Retina (tissue), 1 donor: ENCODE results near the gene TLX2.

ENCODE experiments used
- DNase-seq: peaks from one replicate; pipeline ENCODE4 v3.0.0-alpha.2; 2016

Gene TLX2

GRCh38 chr2:74536166-74536950 is 22.1 kb downstream of the TLX2 start:
- DNase-seq, result no peak

GRCh38 chr2:74537140-74537539 is 22.9 kb downstream of the TLX2 start:
- no peak for DNase-seq

GRCh38 chr2:74538881-74539339 is 24.7 kb downstream of the TLX2 start:
- DNase-seq, result no peak

GRCh38 chr2:74540291-74540690 is 26.0 kb downstream of the TLX2 start:
- DNase-seq, result no peak

- no peak for DNase-seq
Observed at GRCh38 chr2:74542978-74543377, 28.7 kb downstream of the TLX2 start.

- DNase-seq, result no peak
Observed at GRCh38 chr2:74544634-74545033, 30.4 kb downstream of the TLX2 start.

GRCh38 chr2:74546004-74546403 is 31.8 kb downstream of the TLX2 start:
- no peak for DNase-seq

GRCh38 chr2:74548285-74548899 is 34.1 kb downstream of the TLX2 start:
- DNase-seq, result peak; percentile 58

- peak; percentile 86 for DNase-seq
Observed at GRCh38 chr2:74548900-74549826, 34.9 kb downstream of the TLX2 start.

GRCh38 chr2:74550231-74550630 is 36.0 kb downstream of the TLX2 start:
- DNase-seq, result no peak

GRCh38 chr2:74551530-74551929 is 37.3 kb downstream of the TLX2 start:
- DNase-seq, result no peak

- peak; percentile 23 for DNase-seq
Observed at GRCh38 chr2:74551942-74552913, 38.0 kb downstream of the TLX2 start.

- DNase-seq, result peak; percentile 84
Observed at GRCh38 chr2:74552914-74553811, 38.9 kb downstream of the TLX2 start.

GRCh38 chr2:74553892-74554819 is 39.9 kb downstream of the TLX2 start, which contains the start of the genes DOK1 and LOXL3:
Gene DOK1 (plus strand): TSS chr2:74554720. CDS start chr2:74554755, 35 bp downstream.
Gene LOXL3 (minus strand): TSS chr2:74553942. CDS start chr2:74552634, 1,308 bp downstream.
- peak; percentile 93 for DNase-seq

- peak; percentile 84 for DNase-seq
Observed at GRCh38 chr2:74554820-74555531, 40.7 kb downstream of the TLX2 start.

- no peak for DNase-seq
Observed at GRCh38 chr2:74555610-74556103, 41.4 kb downstream of the TLX2 start.

GRCh38 chr2:74556159-74556558 is 41.9 kb downstream of the TLX2 start:
- no peak for DNase-seq

- DNase-seq, result no peak
Observed at GRCh38 chr2:74556831-74557370, 42.7 kb downstream of the TLX2 start.
